Fibroblast of skin of right quadriceps (primary cell): ENCODE results near the gene STARD8.
"Not testable (repeated sequence)": the region's sequence is repeated elsewhere in the genome, so short reads cannot be mapped to it uniquely, and the experiment has no call there.

Source experiments
- DNase-seq: peaks from one replicate; pipeline ENCODE4 v3.0.0-alpha.2; 2013

The STARD8 gene

GRCh38 chrX:68719181-68719903 lies 71.9 kb downstream of the STARD8 start:
- DNase-seq: no peak

- DNase-seq: no peak
These were observed 72.6 kb downstream of the STARD8 start for GRCh38 chrX:68719904-68720614.

DNA sequence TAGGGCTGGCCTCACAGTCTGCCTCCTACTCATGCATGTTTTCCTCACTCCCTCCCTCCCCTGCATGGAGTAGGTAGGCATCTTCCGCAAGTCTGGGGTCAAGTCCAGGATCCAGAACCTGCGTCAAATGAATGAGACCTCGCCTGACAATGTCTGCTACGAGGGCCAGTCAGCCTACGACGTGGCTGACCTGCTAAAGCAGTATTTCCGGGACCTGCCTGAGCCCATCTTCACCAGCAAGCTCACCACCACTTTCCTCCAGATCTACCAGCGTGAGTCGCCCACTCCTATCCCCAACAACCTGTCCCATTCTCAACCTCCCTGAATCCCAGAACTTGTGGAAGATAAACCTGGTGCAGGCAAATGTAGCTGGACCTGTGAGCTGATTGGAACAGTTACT lies 73.4 kb downstream of the STARD8 start:
- no peak for DNase-seq

DNA sequence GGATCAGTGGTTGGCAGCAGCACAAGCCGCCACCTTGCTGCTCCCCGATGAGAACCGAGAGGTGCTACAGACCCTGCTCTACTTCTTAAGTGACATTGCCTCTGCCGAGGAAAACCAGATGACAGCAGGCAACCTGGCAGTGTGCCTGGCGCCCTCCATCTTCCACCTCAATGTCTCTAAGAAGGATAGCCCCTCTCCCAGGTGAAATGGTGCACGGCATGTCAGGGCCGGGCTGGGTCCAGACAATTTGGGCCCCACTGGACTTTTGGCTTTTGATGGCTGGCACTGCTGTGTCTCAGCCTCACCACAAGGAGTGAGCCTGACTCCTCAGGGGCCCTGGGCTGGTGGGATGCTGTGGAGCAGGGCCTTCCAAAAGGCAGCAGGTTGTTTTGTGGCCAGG lies 74.1 kb downstream of the STARD8 start:
- DNase-seq: no peak

- no peak for DNase-seq
These were observed 74.8 kb downstream of the STARD8 start for GRCh38 chrX:68721991-68722860.

- DNase-seq: no peak
These were observed 76.2 kb downstream of the STARD8 start for GRCh38 chrX:68723491-68724155.

DNA sequence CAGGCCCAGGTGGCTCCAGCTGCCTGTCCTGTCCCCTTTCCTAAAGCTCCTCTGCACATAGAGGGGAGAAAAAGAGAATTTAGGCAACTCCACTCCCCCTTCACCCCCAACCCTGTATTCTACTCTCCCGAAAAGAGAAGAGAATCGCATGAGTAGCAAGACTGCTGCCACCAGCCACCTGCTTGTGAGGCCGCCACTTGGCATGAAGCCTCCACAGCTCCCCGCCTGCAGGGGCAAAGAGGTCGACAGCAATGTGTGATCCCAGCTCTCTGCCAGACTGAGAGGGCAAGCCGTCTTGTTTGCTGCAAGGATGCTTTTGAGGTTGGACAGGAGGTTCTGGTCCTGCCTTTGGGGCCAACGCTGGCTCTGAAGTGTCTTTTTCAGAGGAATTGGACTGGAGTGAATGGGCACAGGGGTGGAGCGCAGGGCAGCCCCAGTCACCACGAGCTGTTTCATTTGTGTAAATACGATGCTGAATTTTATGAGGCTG lies 77.1 kb downstream of the STARD8 start:
- no peak for DNase-seq

- no peak for DNase-seq
These were observed 78.4 kb downstream of the STARD8 start for GRCh38 chrX:68725756-68726365.

- no peak for DNase-seq
These were observed 78.9 kb downstream of the STARD8 start for GRCh38 chrX:68726366-68726765.

GRCh38 chrX:68727696-68728095 lies 80.2 kb downstream of the STARD8 start:
- DNase-seq: no peak

DNA sequence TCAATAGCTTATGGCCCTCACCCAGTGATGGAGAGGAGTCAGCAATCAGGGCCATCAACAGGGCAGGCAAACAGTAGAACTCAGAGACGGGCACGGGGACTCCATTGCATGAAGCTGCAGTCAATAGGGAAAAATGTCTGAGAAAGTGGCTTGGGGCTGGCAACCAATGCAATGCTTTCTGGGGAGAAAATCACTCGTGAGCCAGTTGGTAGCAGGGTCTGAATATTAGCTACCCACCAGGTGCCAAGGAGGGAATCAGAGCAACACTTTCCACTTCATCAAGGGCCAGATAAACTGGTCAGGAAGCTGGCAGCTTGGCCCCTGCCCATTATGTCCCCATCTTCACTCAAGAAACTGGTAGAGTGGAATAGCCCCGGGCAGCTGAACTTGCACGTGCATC lies 80.7 kb downstream of the STARD8 start:
- DNase-seq: no peak

DNA sequence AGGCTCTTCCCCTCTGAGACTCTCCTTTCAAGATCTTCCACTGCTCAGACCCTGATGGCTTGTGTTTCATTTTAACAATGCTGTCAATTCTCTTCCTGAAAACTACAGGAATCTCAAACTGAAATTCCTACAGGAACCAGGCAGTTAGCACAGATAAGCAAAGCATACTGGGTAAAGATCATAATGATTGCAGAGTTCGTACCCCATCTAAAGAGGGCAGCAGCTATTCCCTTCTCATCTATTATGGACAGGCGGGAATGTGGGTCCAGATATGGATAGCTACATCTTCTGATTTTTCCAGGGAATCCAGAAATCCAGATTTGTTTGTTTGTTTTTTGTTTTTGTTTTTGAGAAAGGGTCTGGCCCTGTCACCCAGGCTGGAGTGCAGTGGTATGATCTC lies 83.8 kb downstream of the STARD8 start:
- no peak for DNase-seq

DNA sequence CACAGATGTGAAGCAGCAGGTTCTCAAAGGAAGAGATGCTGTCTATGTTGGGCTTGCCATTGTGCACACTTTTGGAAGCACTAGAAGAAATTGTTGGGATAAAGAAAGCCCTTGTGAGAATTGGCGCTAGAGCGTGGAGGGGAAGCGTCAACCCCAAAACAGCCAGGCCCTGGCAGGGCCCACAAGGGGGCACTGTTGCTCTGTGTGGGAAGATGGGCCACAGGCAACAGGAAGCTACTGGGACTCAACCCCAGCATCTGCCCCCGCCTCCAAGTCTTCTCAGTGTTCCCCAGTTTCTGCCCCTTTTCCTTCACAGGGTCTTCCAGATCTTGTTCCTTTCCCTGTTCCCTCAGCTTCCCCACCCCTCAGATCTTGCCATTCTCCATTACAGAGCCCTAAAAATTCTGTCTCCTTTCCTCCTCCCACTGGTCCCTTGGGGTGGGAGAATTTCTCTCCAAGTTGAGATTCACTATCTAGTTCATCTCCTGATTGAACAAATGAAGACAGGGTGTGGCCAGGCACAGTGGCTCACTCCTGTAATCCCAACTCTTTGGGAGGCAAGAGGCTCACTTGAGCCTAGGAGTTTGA lies 85.5 kb downstream of the STARD8 start:
- peak; percentile 27 for DNase-seq

- DNase-seq: no peak
These were observed 87.8 kb downstream of the STARD8 start for GRCh38 chrX:68735266-68735665.

DNA sequence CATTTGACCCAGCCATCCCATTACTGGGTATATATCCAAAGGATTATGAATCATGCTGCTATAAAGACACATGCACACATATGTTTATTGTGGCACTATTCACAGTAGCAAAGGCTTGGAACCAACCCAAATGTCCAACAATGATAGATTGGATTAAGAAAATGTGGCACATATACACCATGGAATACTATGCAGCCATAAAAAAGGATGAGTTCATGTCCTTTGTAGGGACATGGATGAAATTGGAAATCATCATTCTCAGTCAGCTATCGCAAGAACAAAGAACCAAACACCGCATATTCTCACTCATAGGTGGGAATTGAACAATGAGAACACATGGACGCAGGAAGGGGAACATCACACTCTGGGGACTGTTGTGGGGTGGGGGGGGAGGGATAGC lies 94.4 kb downstream of the STARD8 start:
- DNase-seq: not testable (repeated sequence)

GRCh38 chrX:68743754-68744153 lies 96.3 kb downstream of the STARD8 start:
- DNase-seq: no peak

DNA sequence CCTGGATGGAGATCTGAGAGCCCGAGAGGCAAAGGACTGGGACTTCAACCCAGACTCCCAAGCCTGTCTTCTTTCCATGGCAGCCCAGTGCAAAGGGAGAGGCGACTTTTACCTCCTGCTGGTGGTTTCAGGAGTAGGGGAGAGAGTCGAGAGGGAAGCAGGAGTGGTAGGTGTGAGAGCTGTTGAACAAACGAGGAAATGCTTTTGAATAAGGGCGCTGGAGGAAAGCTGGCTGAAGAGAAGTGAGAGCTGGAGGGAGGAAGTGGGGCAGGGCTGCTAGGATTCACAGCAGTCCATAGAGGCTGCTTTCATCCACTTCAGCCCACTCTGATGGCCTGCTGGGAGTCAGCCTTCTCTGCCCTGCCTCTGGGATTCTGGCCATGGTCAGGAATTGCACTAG lies 99.5 kb downstream of the STARD8 start:
- DNase-seq: no peak

DNA sequence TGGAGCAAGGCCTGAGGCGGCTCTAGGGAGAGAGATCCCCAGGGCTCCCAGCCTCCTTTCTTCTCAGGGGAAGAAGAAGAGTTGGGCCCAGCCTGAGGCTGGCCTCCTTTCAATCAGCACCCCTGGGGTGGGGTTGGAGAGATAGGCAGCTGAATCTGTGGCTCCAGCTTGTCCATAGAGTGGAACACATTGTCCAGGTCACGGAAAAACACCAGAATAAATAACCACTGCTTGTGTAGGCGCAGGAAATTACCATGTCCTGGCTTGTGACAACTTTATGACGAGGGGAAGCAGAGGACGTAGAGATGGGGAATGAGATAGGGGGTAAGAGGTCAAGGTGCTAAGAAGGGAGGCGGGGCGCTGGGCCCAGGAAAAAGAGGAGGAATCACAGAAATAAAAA lies 100.6 kb downstream of the STARD8 start:
- DNase-seq: no peak

DNA sequence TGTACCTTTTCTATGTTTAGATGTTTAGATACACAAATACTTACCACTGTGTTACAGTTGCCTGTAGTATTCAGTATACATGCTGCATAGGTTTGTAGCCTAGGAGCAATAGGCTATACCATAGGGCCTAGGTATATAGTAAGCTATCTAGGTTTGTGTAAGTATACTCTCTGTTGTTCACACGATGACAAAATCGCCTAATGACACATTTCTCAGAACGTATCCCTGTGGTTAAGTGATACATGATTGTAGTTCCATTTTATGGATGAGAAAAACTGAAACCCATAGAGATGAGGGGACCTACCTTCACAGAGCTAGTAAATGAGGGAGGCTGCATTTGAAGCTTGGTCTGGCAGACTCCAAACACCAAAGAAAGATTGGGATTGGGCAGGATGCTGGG lies 102.0 kb downstream of the STARD8 start:
- DNase-seq: no peak

- DNase-seq: no peak
These were observed 102.8 kb downstream of the STARD8 start for GRCh38 chrX:68750316-68750715.

GRCh38 chrX:68751372-68751771 lies 103.9 kb downstream of the STARD8 start:
- no peak for DNase-seq

DNA sequence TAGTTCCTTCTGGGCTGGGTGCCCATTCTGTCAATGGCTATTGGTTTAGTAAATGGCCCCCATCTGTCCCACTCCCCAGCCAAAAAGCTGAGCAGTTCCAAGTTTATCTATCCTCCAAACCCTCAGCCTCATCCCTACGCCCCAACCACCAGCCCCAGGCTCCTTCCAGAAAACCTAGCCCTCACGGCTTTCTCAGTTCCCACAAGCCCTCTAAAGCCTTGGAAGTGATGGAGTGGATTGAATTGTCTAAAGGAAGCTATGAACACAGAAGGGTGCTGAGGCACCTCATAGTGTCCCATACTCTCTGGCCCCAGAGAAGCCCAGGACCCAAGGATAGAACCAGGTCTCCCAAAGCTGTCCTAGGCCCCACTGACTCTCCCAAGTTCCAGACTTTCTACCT lies 105.8 kb downstream of the STARD8 start:
- no peak for DNase-seq
